Nephron progenitor cell (in vitro differentiated cells): ENCODE measurements around the gene JMJD4.

ENCODE experiments used
- DNase-seq: peaks from one replicate; pipeline ENCODE4 v3.0.0; 2021
- H3K27ac Mint-ChIP-seq: 2 replicates; pipeline ENCODE4 v1.8.0; 2021; ENCODE audit warnings: mild to moderate bottlenecking, moderate library complexity, mixed read lengths
- H3K27me3 Mint-ChIP-seq: 2 replicates; pipeline ENCODE4 v1.8.0; 2021; ENCODE audit warnings: mild to moderate bottlenecking, low read depth, mixed read lengths; ENCODE audit not compliant: poor library complexity
- H3K36me3 Mint-ChIP-seq: 2 replicates; pipeline ENCODE4 v1.8.0; 2021; ENCODE audit warnings: low read depth, mixed read lengths
- H3K4me1 Mint-ChIP-seq: 2 replicates; pipeline ENCODE4 v1.8.0; 2021; ENCODE audit warnings: mixed read lengths
- H3K4me3 Mint-ChIP-seq: 2 replicates; pipeline ENCODE4 v1.8.0; 2021; ENCODE audit warnings: mild to moderate bottlenecking, moderate library complexity, mixed read lengths
- H3K9me3 Mint-ChIP-seq: 2 replicates; pipeline ENCODE4 v1.8.0; 2021; ENCODE audit warnings: mild to moderate bottlenecking, moderate library complexity, mixed read lengths
- CTCF ChIP-seq: fragments of 200-600 bp; sonication (generic); IDR thresholded peaks from 2 replicates; pipeline ENCODE4 v1.5.0; 2021; ENCODE audit warnings: antibody characterized with exemption

JMJD4 gene

GRCh38 chr1:227758366-227758765, 23.3 kb upstream of the JMJD4 start:
- Mint-ChIP-seq H3K4me3 (no peak overlapping the region), H3K36me3 (peaks cover 28% of the 10 kb centered on the region), H3K4me1 (no peaks in the 10 kb centered on the region), H3K27me3 (peaks cover 6% of the 10 kb centered on the region), H3K9me3 (no peaks in the 10 kb centered on the region), H3K27ac (peak overlapping the region; percentile 57)
- TF ChIP-seq CTCF: no peak
- DNase-seq: no peak

DNA sequence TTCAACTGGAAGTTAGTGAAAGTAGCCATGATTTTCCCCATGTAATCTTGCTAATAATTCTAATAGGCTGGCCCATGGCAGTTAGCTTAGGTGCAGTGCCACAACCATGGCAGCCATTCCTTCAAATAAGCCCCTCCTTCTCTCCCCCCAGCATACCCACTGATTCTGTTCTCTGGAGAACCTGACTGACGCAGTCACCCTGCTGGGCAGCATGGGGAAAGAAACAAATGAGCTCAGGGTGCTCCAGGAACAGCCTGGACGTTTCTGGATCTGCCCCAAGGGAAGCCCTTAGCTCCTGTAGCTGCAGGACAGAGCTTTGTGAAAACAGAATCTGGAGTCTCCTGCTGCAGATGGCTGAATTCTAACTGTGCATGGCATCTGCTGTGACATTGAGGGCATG, 22.7 kb upstream of the JMJD4 start:
- Mint-ChIP-seq H3K27ac (no peak overlapping the region), H3K4me1 (no peaks in the 10 kb centered on the region), H3K27me3 (peaks cover 6% of the 10 kb centered on the region), H3K9me3 (no peaks in the 10 kb centered on the region), H3K4me3 (no peak overlapping the region), H3K36me3 (peaks cover 28% of the 10 kb centered on the region)
- TF ChIP-seq CTCF: no peak
- DNase-seq: no peak

- H3K4me3 Mint-ChIP-seq: no peak overlapping the region
- no peaks in the 10 kb centered on the region for H3K4me1 Mint-ChIP-seq
- DNase-seq: no peak
- no peaks in the 10 kb centered on the region for H3K9me3 Mint-ChIP-seq
- no peak for TF ChIP-seq CTCF
- peaks cover 26% of the 10 kb centered on the region for H3K36me3 Mint-ChIP-seq
- H3K27me3 Mint-ChIP-seq: peaks cover 4% of the 10 kb centered on the region
- no peak overlapping the region for H3K27ac Mint-ChIP-seq
Observed at GRCh38 chr1:227756172-227756959, 21.3 kb upstream of the JMJD4 start.

DNA sequence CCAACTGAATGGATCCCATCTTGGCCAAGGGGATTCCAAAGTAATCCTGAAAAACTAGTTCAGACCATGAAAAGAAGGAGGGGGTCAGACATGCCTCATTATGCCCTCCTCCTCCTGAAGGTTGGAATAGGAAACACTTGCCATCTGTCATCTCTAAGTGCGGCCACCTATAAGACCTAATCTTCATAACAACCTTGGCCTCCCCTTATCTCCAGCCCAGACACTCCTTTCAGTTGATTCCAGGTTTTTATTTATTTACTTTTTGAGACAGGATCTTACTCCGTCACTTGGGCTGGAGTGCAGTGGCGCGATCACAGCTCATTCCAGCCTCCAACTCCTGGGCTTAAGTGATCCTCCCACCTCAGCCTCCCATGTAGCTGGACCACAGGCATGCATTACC, 19.9 kb upstream of the JMJD4 start:
- H3K27ac Mint-ChIP-seq: no peak overlapping the region
- H3K4me3 Mint-ChIP-seq: no peak overlapping the region
- no peaks in the 10 kb centered on the region for H3K4me1 Mint-ChIP-seq
- TF ChIP-seq CTCF: no peak
- no peak for DNase-seq
- H3K9me3 Mint-ChIP-seq: no peaks in the 10 kb centered on the region
- H3K27me3 Mint-ChIP-seq: peaks cover 3% of the 10 kb centered on the region
- peaks cover 15% of the 10 kb centered on the region for H3K36me3 Mint-ChIP-seq

DNA sequence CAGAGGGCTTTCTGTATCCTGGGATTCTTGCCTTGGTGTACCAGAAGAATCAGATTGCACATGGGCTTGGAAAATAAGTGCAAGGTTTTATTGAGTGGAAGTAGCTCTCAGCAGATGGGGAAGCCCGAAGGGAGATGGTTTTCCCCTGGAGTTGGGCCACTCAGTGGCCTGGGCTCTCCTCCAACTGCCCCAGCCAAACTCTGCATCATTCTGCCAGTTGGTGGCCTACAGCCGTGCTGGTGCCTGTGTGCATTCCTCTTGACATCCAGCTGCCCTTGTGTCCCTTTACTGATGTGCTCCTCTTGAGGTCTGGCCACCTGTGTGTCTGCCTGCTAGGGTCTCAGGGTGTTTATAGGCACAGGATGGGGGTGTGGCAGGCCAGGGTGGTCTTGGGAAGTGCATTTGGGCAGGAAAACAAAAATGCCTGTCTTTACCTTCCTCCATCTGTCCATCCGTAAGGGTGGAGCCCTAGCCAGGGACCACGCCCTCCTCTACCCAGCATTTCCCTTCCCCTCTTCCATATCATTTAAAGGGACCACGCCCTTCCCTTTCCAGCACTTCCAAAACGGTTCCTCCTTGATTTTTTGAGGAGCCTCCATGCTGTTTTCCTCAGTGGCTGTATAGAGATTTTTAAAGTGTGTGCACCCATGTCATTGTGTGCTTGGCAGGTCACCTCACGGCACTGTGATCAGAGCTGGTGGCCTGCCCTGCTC, 19.1 kb upstream of the JMJD4 start:
- Mint-ChIP-seq H3K4me3 (no peak overlapping the region), H3K27ac (no peak overlapping the region)

More for the DNA sequence above, 19.1 kb upstream of the JMJD4 start:
- no peak for DNase-seq
- H3K27me3 Mint-ChIP-seq: peaks cover 3% of the 10 kb centered on the region
- TF ChIP-seq CTCF: no peak
- no peaks in the 10 kb centered on the region for H3K9me3 Mint-ChIP-seq
- H3K4me1 Mint-ChIP-seq: no peaks in the 10 kb centered on the region
- H3K36me3 Mint-ChIP-seq: peaks cover 7% of the 10 kb centered on the region
